OCI-LY3 (cell line): Measurements from ENCODE around the gene BCR.

Experiments used
- H2AFZ ChIP-seq: fragments of 200-600, 300-600 bp; shearing (Covaris generic); 2 replicates; pipeline ENCODE4 v1.6.0; 2014; ENCODE audit warnings: antibody characterized with exemption, low read depth, low read length
- H3K27ac ChIP-seq: fragments of 200-600, 300-600 bp; sonication (generic); 2 replicates; pipeline ENCODE4 v1.5.1; 2014; ENCODE audit warnings: mild to moderate bottlenecking, low read length, moderate library complexity, mixed read lengths
- H3K27me3 ChIP-seq: fragments of 200-600, 300-600 bp; sonication (generic); 2 replicates; pipeline ENCODE4 v1.6.1; 2014; ENCODE audit warnings: low read depth, low read length, mixed read lengths
- H3K36me3 ChIP-seq: fragments of 200-600, 300-600 bp; sonication (generic); replicated peaks from 2 replicates; pipeline ENCODE3; 2014; ENCODE audit warnings: low read depth, low read length, mixed read lengths
- H3K4me1 ChIP-seq: fragments of 300-600, 200-600 bp; sonication (generic); 2 replicates; pipeline ENCODE4 v1.6.1; 2014; ENCODE audit warnings: low read length, mixed read lengths
- H3K4me2 ChIP-seq: fragments of 200-600, 300-600 bp; sonication (generic); 2 replicates; pipeline ENCODE4 v1.6.1; 2014; ENCODE audit warnings: low read length, mixed read lengths
- H3K4me3 ChIP-seq: fragments of 300-600, 200-600 bp; sonication (generic); 2 replicates; pipeline ENCODE4 v1.5.1; 2014; ENCODE audit warnings: antibody characterized with exemption, mild to moderate bottlenecking, low read length, moderate library complexity
- H3K79me2 ChIP-seq: fragments of 300-600, 200-600 bp; shearing (Covaris generic); 2 replicates; pipeline ENCODE4 v1.6.1; 2014; ENCODE audit warnings: mild to moderate bottlenecking, low read length, mixed read lengths
- H3K9ac ChIP-seq: fragments of 300-600, 200-600 bp; shearing (Covaris generic); 2 replicates; pipeline ENCODE4 v1.6.0; 2014; ENCODE audit warnings: mild to moderate bottlenecking, low read length, moderate library complexity
- H3K9me3 ChIP-seq: fragments of 200-600, 300-600 bp; shearing (Covaris generic); 2 replicates; pipeline ENCODE4 v1.6.1; 2014; ENCODE audit warnings: low read length, mixed read lengths; ENCODE audit not compliant: insufficient read depth
- H4K20me1 ChIP-seq: fragments of 200-600, 300-600 bp; sonication (generic); 2 replicates; pipeline ENCODE4 v1.6.1; 2016; ENCODE audit warnings: low read length, mixed read lengths; ENCODE audit not compliant: insufficient read depth
- CTCF ChIP-seq: fragments of 200-600, 300-600 bp; sonication (generic); IDR thresholded peaks from 2 replicates; pipeline ENCODE4 v1.5.1; 2014; ENCODE audit warnings: antibody characterized with exemption, low read length, low read depth
- EZH2phosphoT487 ChIP-seq: fragments of 200-600 bp; shearing (Covaris generic); IDR thresholded peaks from 2 replicates; pipeline ENCODE4 v1.6.1; 2018; ENCODE audit warnings: antibody characterized with exemption, mixed run types, low read depth

BCR gene

GRCh38 chr22:23158516-23159290 is 21.6 kb upstream of the BCR start:
- no peaks in the 10 kb centered on the region for H4K20me1 ChIP-seq
- no peaks in the 10 kb centered on the region for H3K9me3 ChIP-seq
- no peak overlapping the region for H3K9ac ChIP-seq
- H3K27me3 ChIP-seq = no peaks in the 10 kb centered on the region
- H3K4me3 ChIP-seq = no peak overlapping the region
- no peaks in the 10 kb centered on the region for H3K79me2 ChIP-seq
- no peak overlapping the region for H3K4me2 ChIP-seq
- H3K4me1 ChIP-seq = peaks cover 12% of the 10 kb centered on the region
- no peak overlapping the region for H2AFZ ChIP-seq
- H3K27ac ChIP-seq = no peak overlapping the region
- TF ChIP-seq EZH2phosphoT487 (no peak), CTCF (no peak)
- H3K36me3 ChIP-seq = no peaks in the 10 kb centered on the region

GRCh38 chr22:23159291-23159630 is 21.0 kb upstream of the BCR start:
- no peaks in the 10 kb centered on the region for H4K20me1 ChIP-seq
- no peaks in the 10 kb centered on the region for H3K9me3 ChIP-seq
- no peak overlapping the region for H3K27ac ChIP-seq
- TF ChIP-seq CTCF (no peak), EZH2phosphoT487 (no peak)
- no peaks in the 10 kb centered on the region for H3K27me3 ChIP-seq
- no peak overlapping the region for H3K4me2 ChIP-seq
- no peaks in the 10 kb centered on the region for H3K36me3 ChIP-seq
- no peak overlapping the region for H3K9ac ChIP-seq
- H3K4me1 ChIP-seq = peaks cover 12% of the 10 kb centered on the region
- H3K4me3 ChIP-seq = no peak overlapping the region
- H2AFZ ChIP-seq = no peak overlapping the region
- H3K79me2 ChIP-seq = no peaks in the 10 kb centered on the region

GRCh38 chr22:23161029-23161428 is 19.3 kb upstream of the BCR start:
- H4K20me1 ChIP-seq = no peaks in the 10 kb centered on the region
- no peak overlapping the region for H3K9ac ChIP-seq
- peaks cover 12% of the 10 kb centered on the region for H3K4me1 ChIP-seq

GRCh38 chr22:23161574-23161973 is 18.7 kb upstream of the BCR start:
- Histone ChIP-seq H3K79me2 (no peaks in the 10 kb centered on the region), H3K27me3 (0 out of 2 replicates have a peak, but pooled peaks cover 5% of the 10 kb centered on the region), H3K4me1 (peaks cover 10% of the 10 kb centered on the region), H2AFZ (no peak overlapping the region), H3K4me2 (no peak overlapping the region), H3K36me3 (no peaks in the 10 kb centered on the region), H3K27ac (no peak overlapping the region), H4K20me1 (no peaks in the 10 kb centered on the region), H3K9ac (no peak overlapping the region), H3K4me3 (no peak overlapping the region), H3K9me3 (no peaks in the 10 kb centered on the region)
- TF ChIP-seq EZH2phosphoT487 = no peak
- TF ChIP-seq CTCF = no peak

More at GRCh38 chr22:23161029-23161428, 19.3 kb upstream of the BCR start:
- Histone ChIP-seq H3K4me2 (no peak overlapping the region), H3K9me3 (no peaks in the 10 kb centered on the region), H3K79me2 (no peaks in the 10 kb centered on the region), H3K27me3 (no peaks in the 10 kb centered on the region), H2AFZ (no peak overlapping the region), H3K4me3 (no peak overlapping the region), H3K36me3 (no peaks in the 10 kb centered on the region), H3K27ac (no peak overlapping the region)
- TF ChIP-seq CTCF = no peak
